C4-2B (cell line): ENCODE data around the gene GLI1.

Experiments used
- ZFX ChIP-seq: fragments of 450-650 bp; IDR thresholded peaks from 2 replicates; pipeline ENCODE4 v1.6.1; 2017
- TF ChIP-seq, protein P1 (sequence below): fragments of 450-650 bp; conservative IDR thresholded peaks from 2 replicates; pipeline ENCODE4 v1.5.1; 2017; ENCODE audit warnings: mild to moderate bottlenecking

DNA sequence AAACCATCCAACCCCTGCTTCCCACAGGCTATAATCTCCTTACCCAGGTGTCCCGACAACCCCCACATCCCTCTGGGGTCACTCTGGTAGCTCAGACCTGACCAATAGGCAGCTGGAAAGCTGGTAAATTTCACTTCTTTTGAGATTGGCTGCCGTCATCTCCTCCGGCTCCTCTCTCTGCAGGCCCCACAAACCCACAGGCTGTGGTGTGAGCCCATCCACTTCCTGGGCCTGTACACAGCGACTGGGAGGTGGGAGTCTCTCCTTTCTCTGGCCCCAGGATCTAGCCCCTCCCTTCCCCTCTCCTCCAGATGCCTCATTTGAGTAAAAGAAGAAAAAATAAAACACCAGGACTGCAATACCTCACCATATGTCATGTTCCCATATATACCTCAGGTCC lies 24.3 kb upstream of the GLI1 start:
- TF ChIP-seq, protein P1, sequence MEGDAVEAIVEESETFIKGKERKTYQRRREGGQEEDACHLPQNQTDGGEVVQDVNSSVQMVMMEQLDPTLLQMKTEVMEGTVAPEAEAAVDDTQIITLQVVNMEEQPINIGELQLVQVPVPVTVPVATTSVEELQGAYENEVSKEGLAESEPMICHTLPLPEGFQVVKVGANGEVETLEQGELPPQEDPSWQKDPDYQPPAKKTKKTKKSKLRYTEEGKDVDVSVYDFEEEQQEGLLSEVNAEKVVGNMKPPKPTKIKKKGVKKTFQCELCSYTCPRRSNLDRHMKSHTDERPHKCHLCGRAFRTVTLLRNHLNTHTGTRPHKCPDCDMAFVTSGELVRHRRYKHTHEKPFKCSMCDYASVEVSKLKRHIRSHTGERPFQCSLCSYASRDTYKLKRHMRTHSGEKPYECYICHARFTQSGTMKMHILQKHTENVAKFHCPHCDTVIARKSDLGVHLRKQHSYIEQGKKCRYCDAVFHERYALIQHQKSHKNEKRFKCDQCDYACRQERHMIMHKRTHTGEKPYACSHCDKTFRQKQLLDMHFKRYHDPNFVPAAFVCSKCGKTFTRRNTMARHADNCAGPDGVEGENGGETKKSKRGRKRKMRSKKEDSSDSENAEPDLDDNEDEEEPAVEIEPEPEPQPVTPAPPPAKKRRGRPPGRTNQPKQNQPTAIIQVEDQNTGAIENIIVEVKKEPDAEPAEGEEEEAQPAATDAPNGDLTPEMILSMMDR = no peak
- TF ChIP-seq ZFX = no peak
